ENCODE measurements around the gene SRL.

SRL gene

DNA sequence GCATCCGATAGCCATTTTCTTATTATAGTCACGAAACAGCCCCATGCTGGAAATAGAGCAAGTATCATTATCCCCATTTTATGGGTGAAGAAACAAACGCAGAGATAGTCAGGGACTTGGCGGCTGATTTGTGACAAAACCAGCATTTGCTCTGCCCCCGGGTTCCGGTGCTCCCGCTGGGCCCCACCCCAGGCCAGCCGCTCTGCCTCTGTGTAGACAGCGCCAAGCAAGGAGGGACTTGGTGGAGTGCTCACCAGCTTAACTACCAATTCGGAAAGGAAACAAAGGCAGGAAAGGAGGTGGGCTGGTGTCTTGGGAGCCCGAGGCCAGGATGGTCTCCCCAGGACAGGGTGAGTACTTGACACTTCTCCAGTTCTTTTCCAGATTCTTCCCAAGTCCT, 10.0 kb downstream of the SRL start:
- in situ Hi-C loops (cut with MboI; ENCODE audit: low sequenced_read_pairs, unreplicated experiment), result no loop called here
- DNase-seq (ENCODE audit: low spot score), result no peak
- TF ChIP-seq CTCF (IDR thresholded peaks at IDR 0.05; ENCODE audit: borderline replicate concordance, control extremely low read depth, extremely low read depth, insufficient read depth, missing control alignments), result no peak

- in situ Hi-C loops (cut with MboI; ENCODE audit: low sequenced_read_pairs, unreplicated experiment), result no loop called here
- TF ChIP-seq CTCF (IDR thresholded peaks at IDR 0.05; ENCODE audit: borderline replicate concordance, control extremely low read depth, extremely low read depth, insufficient read depth, missing control alignments), result no peak
- DNase-seq (ENCODE audit: low spot score), result no peak
Observed at GRCh38 chr16:4231367-4231766, 10.5 kb downstream of the SRL start.

GRCh38 chr16:4227040-4227332, 14.9 kb downstream of the SRL start:
- no peak for DNase-seq (ENCODE audit: low spot score)
- in situ Hi-C loops (cut with MboI; ENCODE audit: low sequenced_read_pairs, unreplicated experiment), result no loop called here
- no peak for TF ChIP-seq CTCF (IDR thresholded peaks at IDR 0.05; ENCODE audit: borderline replicate concordance, control extremely low read depth, extremely low read depth, insufficient read depth, missing control alignments)

DNA sequence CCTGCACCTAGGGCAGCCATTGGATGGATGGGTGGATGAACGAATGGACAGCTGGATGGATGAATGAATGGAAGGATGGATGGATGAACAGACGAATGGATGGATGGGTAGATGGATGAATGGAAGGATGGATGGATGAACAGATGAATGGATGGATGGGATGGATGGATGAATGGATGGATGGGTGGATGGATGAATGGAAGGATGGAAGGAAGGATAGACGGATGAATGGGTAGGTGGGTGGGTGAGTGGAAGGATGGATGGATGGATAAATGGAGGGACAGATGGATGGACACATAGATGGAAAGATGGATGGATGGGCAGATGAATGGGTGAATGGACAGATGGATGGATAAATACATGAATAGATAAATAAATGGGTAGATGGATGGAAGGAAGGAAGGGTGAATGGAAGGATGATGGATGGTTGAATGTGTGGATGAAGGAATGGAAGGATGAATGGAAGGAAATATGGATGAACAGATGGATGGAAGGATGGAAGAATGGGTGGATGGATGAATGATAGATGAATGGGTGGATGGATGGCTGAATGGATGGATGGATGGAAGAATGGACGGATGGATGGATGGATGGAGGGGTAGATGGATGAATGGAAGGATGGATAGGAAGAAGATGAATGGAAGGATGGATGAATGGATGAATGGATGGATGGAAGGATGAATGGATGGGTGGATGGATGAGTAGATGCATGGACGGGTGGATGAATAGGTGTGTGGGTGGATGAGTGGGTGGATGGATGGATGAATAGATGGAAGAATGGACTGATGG, 15.4 kb downstream of the SRL start:
- no peak for TF ChIP-seq CTCF (IDR thresholded peaks at IDR 0.05; ENCODE audit: borderline replicate concordance, control extremely low read depth, extremely low read depth, insufficient read depth, missing control alignments)
- in situ Hi-C loops (cut with MboI; ENCODE audit: low sequenced_read_pairs, unreplicated experiment), result no loop called here
- DNase-seq (ENCODE audit: low spot score), result no peak

DNA sequence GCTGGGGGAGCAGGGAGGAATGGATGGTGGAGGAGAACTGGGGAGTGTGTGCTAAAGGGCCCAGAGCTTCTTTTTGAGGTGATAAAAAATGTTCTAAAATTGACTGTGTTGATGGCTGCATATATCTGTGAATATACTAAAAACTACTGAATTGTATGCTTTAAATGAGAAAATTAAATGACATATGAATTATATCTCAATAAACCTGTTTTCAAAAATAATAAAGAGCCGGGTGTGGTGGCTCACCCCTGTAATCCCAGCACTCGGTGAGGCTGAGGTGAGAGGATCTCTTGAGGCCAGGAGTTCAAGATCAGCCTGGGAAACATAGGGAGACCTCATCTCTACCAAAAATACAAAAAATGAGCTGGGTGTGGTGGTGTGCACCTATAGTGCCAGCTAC, 16.8 kb downstream of the SRL start:
- DNase-seq (ENCODE audit: low spot score), result no peak
- in situ Hi-C loops (cut with MboI; ENCODE audit: low sequenced_read_pairs, unreplicated experiment), result no loop called here
- TF ChIP-seq CTCF (IDR thresholded peaks at IDR 0.05; ENCODE audit: borderline replicate concordance, control extremely low read depth, extremely low read depth, insufficient read depth, missing control alignments), result no peak

- in situ Hi-C loops (cut with MboI; ENCODE audit: low sequenced_read_pairs, unreplicated experiment), result no loop called here
- no peak for DNase-seq (ENCODE audit: low spot score)
- no peak for TF ChIP-seq CTCF (IDR thresholded peaks at IDR 0.05; ENCODE audit: borderline replicate concordance, control extremely low read depth, extremely low read depth, insufficient read depth, missing control alignments)
Observed at GRCh38 chr16:4220358-4220757, 21.5 kb downstream of the SRL start.
